DMS 273 treated with DMSO at 0.1 percent for 48 hours (cell line): ENCODE measurements around the gene RBBP6.
"Not testable (repeated sequence)": the region's sequence is repeated elsewhere in the genome, so short reads cannot be mapped to it uniquely, and the experiment has no call there.

ENCODE experiments used
- DNase-seq: peaks from one replicate; lab custom pipeline; 2025; lab: John Stamatoyannopoulos, UW

The RBBP6 gene, protein sequence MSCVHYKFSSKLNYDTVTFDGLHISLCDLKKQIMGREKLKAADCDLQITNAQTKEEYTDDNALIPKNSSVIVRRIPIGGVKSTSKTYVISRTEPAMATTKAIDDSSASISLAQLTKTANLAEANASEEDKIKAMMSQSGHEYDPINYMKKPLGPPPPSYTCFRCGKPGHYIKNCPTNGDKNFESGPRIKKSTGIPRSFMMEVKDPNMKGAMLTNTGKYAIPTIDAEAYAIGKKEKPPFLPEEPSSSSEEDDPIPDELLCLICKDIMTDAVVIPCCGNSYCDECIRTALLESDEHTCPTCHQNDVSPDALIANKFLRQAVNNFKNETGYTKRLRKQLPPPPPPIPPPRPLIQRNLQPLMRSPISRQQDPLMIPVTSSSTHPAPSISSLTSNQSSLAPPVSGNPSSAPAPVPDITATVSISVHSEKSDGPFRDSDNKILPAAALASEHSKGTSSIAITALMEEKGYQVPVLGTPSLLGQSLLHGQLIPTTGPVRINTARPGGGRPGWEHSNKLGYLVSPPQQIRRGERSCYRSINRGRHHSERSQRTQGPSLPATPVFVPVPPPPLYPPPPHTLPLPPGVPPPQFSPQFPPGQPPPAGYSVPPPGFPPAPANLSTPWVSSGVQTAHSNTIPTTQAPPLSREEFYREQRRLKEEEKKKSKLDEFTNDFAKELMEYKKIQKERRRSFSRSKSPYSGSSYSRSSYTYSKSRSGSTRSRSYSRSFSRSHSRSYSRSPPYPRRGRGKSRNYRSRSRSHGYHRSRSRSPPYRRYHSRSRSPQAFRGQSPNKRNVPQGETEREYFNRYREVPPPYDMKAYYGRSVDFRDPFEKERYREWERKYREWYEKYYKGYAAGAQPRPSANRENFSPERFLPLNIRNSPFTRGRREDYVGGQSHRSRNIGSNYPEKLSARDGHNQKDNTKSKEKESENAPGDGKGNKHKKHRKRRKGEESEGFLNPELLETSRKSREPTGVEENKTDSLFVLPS (N-terminal part only)

GRCh38 chr16:24539295-24539849 lies at the start of gene RBBP6:
Gene RBBP6 (plus strand): TSS chr16:24539566. CDS start chr16:24540627, 1,061 bp downstream.
- DNase-seq, result peak; percentile 90

DNA sequence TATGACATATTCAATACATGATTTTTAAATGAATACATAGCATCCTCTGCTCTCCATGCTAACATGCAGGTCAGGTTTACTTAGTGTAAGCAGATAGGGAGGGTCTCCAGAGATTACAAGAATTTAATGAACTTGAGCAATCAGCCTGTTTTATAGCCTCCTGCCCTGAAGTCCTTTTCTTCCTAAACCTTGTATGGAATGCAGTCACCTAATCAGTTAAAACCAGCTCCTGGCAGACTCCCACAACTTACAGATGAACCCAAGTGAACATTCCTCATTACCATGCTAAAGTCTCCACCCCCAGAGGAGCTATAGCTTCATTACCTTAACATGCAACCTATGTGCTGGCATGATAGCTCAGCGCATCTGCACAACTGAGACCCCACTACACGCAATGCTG lies 48.5 kb upstream of the RBBP6 start:
- DNase-seq, result no peak

- no peak for DNase-seq
Observed at GRCh38 chr16:24491731-24492130, 47.6 kb upstream of the RBBP6 start.

GRCh38 chr16:24493821-24494220 lies 45.5 kb upstream of the RBBP6 start:
- DNase-seq, result no peak

- not testable (repeated sequence) for DNase-seq
Observed at GRCh38 chr16:24495207-24495606, 44.2 kb upstream of the RBBP6 start.

DNA sequence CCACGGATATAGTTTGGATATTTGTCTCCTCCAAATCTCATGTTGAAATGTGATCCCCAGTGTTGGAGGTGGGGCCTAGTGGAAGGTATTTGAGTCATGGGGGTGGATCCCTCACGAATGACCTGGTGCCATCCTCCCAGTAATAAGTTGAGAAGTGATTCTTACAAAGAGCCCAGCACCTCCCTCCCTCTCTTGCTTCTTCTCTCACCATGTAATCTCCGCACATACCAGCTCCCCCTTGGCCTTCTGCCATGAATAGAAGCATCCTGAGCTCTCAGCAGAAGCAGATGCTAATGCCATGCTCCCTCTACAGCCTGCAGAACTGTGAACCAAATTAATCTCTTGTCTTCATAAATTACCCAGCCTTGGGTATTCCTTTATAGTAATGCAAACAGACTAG lies 41.9 kb upstream of the RBBP6 start:
- no peak for DNase-seq

GRCh38 chr16:24499193-24499814 lies 40.1 kb upstream of the RBBP6 start:
- DNase-seq, result peak; percentile 3

GRCh38 chr16:24504472-24505345 lies 34.7 kb upstream of the RBBP6 start:
- DNase-seq, result no peak

DNA sequence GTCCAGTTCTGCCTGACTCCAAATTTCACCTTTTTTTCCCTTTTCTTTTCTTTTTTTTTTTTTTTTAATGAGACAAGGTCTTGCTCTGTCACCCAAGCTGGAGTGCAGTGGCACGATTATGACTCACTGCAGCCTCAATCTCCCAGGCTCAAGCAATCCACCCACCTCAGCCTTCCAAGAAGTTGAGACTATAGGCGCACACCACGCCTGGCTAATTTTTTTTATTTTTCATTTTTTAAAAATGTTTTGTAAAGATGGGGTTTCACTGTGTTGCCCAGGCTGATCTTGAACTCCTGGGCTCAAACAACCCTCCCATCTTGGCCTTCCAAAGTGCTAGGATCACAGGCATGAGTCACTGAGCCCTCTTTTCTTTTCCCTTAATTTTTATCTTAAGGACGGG lies 33.4 kb upstream of the RBBP6 start:
- DNase-seq, result no peak

DNA sequence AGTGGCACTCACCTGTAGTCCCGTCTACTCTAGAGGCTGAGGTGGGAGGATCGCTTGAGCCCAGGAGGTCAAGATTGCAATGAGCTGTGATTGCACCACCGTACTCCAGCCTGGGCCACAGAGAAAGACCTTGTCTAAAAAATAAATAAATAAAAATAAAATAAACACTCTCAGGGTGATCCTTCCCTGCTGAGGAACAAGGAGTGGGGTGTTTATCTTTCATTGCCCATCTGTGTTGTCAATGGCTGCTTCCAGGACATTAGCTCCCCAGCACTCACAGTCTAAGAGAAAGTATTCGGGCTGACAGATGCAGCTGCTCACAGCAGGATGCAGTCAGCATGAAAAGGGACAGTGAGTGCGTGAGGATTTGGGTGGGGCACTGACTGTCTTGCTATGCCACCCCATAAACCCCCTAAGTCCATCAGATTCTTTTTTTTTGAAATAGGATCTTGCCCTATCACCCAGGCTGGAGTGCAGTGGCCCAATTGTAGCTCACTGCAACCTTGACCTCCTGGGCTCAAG lies 31.3 kb upstream of the RBBP6 start:
- DNase-seq, result no peak

GRCh38 chr16:24508614-24509013 lies 30.8 kb upstream of the RBBP6 start:
- DNase-seq, result no peak

DNA sequence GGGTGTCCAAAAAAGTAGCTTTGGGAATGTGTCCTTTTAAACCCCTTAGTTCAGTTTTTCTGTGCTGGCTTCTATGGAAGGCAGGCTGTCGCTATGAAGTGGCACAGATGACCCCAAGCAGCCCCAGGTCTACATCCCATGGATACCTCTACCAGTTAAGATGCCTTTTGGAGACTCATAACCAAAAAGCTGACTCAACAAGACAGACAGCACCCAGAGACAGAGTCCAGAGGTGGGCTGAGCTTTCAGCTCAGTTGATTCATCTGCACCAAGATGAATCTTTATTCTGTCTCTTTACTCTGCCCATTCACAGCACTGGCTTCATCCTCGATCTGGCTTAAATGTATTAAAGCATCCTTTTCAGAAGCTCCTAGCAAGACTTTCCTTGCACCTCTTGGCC lies 29.8 kb upstream of the RBBP6 start:
- no peak for DNase-seq

- DNase-seq, result no peak
Observed at GRCh38 chr16:24511174-24511573, 28.2 kb upstream of the RBBP6 start.

DNA sequence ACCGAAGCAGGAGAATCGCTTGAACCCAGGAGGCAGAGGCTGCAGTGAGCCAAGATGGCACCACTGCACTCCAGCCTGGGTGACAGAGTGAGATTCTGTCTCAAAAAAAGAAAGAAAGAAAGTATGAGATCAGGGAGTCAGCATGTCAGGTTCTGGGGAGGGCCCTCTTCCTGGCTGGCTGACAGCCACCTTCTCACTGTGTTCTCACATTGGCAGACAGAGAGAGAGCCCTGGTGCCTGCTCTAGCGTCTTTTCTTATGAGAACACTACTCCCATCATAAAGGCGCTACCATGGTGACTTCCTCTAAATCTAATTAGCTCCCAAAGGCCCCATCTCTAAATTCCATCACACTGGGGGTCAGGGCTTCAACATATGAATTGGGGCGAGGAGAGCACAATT lies 27.6 kb upstream of the RBBP6 start:
- no peak for DNase-seq

GRCh38 chr16:24514096-24514495 lies 25.3 kb upstream of the RBBP6 start:
- no peak for DNase-seq

GRCh38 chr16:24515186-24515585 lies 24.2 kb upstream of the RBBP6 start:
- DNase-seq, result no peak

DNA sequence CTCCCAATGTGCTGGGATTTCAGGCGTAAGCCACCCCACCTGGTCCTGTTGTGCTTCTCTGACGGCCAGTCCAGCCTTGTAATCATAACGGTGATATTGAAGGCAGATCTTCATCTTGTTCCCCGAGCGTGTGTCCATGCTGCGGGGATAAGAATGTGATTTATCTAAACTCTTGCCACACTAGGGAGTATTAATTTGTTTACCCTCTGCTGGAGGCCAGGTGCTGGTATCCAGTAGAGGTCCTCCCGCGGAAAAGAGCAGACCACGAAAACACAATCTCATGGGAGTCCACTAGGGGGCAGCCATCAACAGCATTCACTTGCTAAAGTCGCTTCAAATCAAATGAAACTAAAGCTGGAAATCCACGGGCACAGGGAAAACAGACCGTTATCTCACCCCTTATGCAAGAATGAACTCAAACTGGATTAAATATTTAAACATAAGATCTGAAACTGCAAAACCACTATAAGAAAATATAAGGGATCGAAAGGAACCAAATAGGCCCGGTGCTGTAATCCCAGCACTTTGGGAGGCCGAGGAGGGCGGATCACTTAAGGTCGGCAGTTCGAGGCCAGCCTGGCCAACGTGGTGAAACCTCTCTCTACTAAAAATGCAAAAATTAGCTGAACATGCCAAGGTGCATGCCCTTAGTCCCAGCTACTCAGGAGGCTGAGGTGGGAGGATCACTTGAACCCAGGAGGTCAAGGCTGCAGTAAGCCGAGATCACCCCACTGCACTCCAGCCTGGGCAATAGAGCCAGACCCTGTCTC lies 22.3 kb upstream of the RBBP6 start:
- peak; percentile 69 for DNase-seq

GRCh38 chr16:24518498-24518897 lies 20.9 kb upstream of the RBBP6 start:
- no peak for DNase-seq

GRCh38 chr16:24520983-24521382 lies 18.4 kb upstream of the RBBP6 start:
- no peak for DNase-seq

DNA sequence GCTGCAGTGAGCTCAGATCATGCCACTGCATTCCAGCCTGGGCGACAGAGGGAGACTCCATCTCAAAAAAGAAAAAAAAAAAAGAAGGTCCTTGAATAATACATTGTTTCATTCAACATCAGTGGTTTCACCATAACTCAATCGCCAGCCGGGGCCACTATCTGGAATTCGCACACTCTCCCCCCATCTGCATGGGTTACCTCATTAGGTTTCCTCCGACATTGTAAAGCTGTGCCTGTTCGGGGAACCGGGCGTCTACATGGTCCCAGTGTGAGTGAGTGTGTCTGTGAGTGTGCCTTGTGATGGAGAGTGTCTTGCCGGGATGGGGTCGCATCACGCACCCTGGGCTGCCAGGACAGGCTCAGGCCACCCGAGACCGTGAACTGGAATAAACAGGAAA lies 16.6 kb upstream of the RBBP6 start:
- no peak for DNase-seq
